Measurements from ENCODE around the gene MAP3K4.
"Not testable (repeated sequence)": the region's sequence is repeated elsewhere in the genome, so short reads cannot be mapped to it uniquely, and the experiment has no call there.

The MAP3K4 gene

GRCh38 chr6:160972111-160972510 is 19.5 kb upstream of the MAP3K4 start:
- DNase-seq (ENCODE audit: low spot score): no peak
- FAIRE-seq: no peak

- not testable (repeated sequence) for DNase-seq (ENCODE audit: low spot score); FAIRE-seq
Observed at GRCh38 chr6:160972594-160972993, 19.0 kb upstream of the MAP3K4 start.

GRCh38 chr6:160973311-160974250 is 18.0 kb upstream of the MAP3K4 start:
- DNase-seq (ENCODE audit: low spot score) (no peak), FAIRE-seq (no peak)

GRCh38 chr6:160974304-160974771 is 17.2 kb upstream of the MAP3K4 start:
- FAIRE-seq (no peak), DNase-seq (ENCODE audit: low spot score) (no peak)

GRCh38 chr6:160975162-160975561 is 16.4 kb upstream of the MAP3K4 start:
- FAIRE-seq (no peak), DNase-seq (ENCODE audit: low spot score) (no peak)

- FAIRE-seq; DNase-seq (ENCODE audit: low spot score): not testable (repeated sequence)
Observed at GRCh38 chr6:160975961-160976360, 15.6 kb upstream of the MAP3K4 start.

GRCh38 chr6:160978141-160978901 is 13.2 kb upstream of the MAP3K4 start:
- DNase-seq (ENCODE audit: low spot score) (no peak), FAIRE-seq (no peak)

GRCh38 chr6:160979061-160979708 is 12.4 kb upstream of the MAP3K4 start:
- no peak for DNase-seq (ENCODE audit: low spot score)
- no peak for FAIRE-seq

- DNase-seq (ENCODE audit: low spot score); FAIRE-seq: not testable (repeated sequence)
Observed at GRCh38 chr6:160983377-160983948, 8.1 kb upstream of the MAP3K4 start.

- FAIRE-seq (no peak), DNase-seq (ENCODE audit: low spot score) (no peak)
Observed at GRCh38 chr6:160986851-160987250, 4.7 kb upstream of the MAP3K4 start.

- no peak for DNase-seq (ENCODE audit: low spot score)
- FAIRE-seq: no peak
Observed at GRCh38 chr6:160987265-160987664, 4.3 kb upstream of the MAP3K4 start.

- DNase-seq (ENCODE audit: low spot score) (no peak), FAIRE-seq (no peak)
Observed at GRCh38 chr6:160990847-160991405, 643 bp upstream of the MAP3K4 start.

GRCh38 chr6:160992061-160992979 is 751 bp downstream of the MAP3K4 start:
- peak; percentile 48 for DNase-seq (ENCODE audit: low spot score)
- FAIRE-seq: peak; percentile 74

GRCh38 chr6:160992980-160993314 is 1.4 kb downstream of the MAP3K4 start:
- no peak for DNase-seq (ENCODE audit: low spot score)
- FAIRE-seq: no peak

- DNase-seq (ENCODE audit: low spot score) (no peak), FAIRE-seq (no peak)
Observed at GRCh38 chr6:160995271-160995670, 3.7 kb downstream of the MAP3K4 start.

GRCh38 chr6:160996131-160996601 is 4.6 kb downstream of the MAP3K4 start:
- FAIRE-seq: no peak
- DNase-seq (ENCODE audit: low spot score): no peak

GRCh38 chr6:160998217-160998616 is 6.6 kb downstream of the MAP3K4 start:
- DNase-seq (ENCODE audit: low spot score) (no peak), FAIRE-seq (no peak)

GRCh38 chr6:160998766-160999165 is 7.2 kb downstream of the MAP3K4 start:
- DNase-seq (ENCODE audit: low spot score): no peak
- no peak for FAIRE-seq

- no peak for FAIRE-seq
- no peak for DNase-seq (ENCODE audit: low spot score)
Observed at GRCh38 chr6:160999516-160999915, 7.9 kb downstream of the MAP3K4 start.

GRCh38 chr6:161000632-161001031 is 9.1 kb downstream of the MAP3K4 start:
- no peak for DNase-seq (ENCODE audit: low spot score)
- FAIRE-seq: no peak

All from RCC 7860 (cell line).